ENCODE measurements around the gene RGS19.

The RGS19 gene

DNA sequence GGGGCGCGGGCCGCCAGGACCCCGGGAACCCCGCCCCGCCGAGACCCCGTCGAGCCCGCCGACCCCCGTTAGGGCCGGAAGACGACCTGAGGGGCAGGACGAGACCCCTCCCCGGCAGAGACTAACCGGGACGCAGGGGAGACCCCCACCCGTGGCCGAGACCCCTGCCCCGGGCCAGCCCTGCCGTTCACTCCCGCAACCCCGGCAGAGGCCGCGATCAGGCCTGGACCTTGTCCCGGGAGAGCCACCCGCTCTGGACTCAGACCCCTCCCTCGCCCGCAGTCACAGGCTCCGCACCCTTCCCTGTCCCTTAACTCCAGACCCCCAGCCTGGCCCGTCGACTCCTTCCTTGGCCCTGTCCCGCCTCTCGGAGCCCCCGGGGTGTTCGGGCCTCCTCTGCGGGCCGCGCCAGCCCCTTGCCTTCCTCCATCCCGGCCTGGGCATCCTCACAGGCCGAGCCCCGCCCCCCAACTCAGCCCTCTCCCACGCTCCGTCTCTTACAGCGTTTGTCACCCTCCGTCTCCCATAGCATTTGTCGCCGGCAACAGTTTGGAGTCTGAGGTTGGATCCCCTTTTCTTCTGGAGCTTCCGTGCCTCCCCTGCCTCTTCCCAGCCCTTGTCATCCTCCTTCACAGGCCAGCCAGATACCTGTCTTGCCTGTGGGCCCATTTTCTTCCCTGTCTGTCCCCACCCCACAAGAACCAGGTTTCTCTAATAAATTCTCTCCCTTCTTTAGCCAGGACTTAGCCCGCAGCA, 15.8 kb downstream of the RGS19 start:
- DNase-seq (ENCODE audit: low spot score), result no peak

GRCh38 chr20:64062596-64063388, 16.5 kb downstream of the RGS19 start, which contains the start of gene TCEA2:
Gene TCEA2, plus strand, starts transcription at chr20:64063198. Its CDS starts 115 bp downstream, at chr20:64063313.
- peak; percentile 93 for DNase-seq (ENCODE audit: low spot score)

GRCh38 chr20:64062276-64062595, 17.1 kb downstream of the RGS19 start:
- DNase-seq (ENCODE audit: low spot score), result no peak

GRCh38 chr20:64058536-64058935, 20.8 kb downstream of the RGS19 start:
- DNase-seq (ENCODE audit: low spot score), result peak; percentile 55

GRCh38 chr20:64057628-64058498, 21.5 kb downstream of the RGS19 start:
- DNase-seq (ENCODE audit: low spot score), result peak; percentile 80

- DNase-seq (ENCODE audit: low spot score), result peak; percentile 61
These were observed 22.3 kb downstream of the RGS19 start for GRCh38 chr20:64056889-64057627.

DNA sequence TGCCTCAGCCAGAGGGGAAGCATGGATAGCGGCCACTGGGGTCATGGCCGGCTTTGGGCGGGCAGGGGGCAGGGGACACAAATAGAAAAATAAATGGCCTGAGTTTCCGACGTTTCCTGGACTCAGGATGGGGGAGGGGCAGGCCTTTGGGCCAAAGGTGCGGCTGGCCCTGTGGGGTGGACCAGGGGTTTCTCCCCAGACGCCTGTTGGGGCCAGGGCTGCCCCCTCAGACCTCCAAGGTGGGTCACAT, 22.8 kb downstream of the RGS19 start:
- DNase-seq (ENCODE audit: low spot score), result no peak

GRCh38 chr20:64055893-64056638, 23.3 kb downstream of the RGS19 start:
- DNase-seq (ENCODE audit: low spot score), result no peak

- DNase-seq (ENCODE audit: low spot score), result no peak
These were observed 23.9 kb downstream of the RGS19 start for GRCh38 chr20:64055396-64055892.

- DNase-seq (ENCODE audit: low spot score), result peak; percentile 50
These were observed 25.3 kb downstream of the RGS19 start for GRCh38 chr20:64053841-64054661.

GRCh38 chr20:64052987-64053840, 26.1 kb downstream of the RGS19 start:
- DNase-seq (ENCODE audit: low spot score), result no peak

DNA sequence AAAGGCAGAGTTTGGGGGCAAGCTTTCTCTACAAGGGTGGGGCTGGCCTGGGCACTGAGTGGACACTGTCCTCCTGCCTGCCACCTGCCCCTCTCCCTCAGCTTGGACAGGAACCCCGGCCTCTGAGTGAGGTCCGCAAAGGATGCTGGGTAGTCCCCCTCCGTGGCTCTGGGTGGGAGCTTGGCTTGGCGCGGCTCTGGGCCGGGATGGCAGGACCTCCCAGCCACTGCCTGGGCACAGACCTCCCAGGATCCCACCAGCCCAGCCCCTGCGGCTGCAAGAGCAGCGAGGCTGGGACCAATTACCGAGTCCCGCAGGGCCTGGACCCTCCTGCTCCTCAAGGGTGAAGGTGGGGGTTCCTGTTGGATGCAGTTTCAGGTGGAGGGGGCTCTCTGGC, 27.0 kb downstream of the RGS19 start:
- no peak for DNase-seq (ENCODE audit: low spot score)

DNA sequence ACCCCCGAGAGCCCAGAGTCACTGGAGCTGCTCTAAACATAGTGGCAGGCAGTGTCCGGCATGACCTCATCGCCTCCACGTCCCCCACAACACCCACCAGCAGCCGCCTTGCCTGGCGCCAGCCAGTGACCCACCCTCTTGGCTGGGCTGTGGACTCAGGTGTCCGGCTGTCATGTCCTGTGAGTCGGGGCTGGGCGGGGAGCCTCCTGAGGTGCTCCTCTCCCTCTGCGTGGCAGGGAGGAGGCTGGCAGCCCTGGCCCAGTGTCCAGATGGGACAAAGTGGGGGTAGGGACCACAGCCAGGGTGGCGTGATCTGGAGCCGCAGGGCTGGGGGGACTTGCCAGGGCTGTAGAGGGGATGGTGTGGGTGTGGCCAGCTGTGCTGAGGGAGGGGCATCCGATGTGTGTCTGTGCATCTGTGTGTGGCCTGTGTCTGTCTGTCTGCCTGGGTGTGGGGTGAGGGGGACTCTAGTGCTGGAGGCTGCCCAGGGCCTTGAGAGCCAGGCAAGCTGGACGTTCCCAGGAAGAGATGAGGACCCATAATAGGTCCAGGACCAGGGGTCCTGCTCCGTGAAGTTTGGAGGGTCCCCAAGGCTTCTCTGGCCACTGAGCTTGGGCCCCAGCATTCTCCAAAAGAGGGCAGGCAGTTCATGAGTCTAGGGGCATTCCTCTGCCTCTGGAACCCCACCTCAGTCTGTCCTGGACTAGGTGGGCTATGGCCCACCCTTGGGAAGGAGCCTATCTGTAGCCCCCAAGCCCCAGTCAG, 27.6 kb downstream of the RGS19 start:
- no peak for DNase-seq (ENCODE audit: low spot score)

GRCh38 chr20:64051033-64051452, 28.3 kb downstream of the RGS19 start:
- DNase-seq (ENCODE audit: low spot score), result no peak

DNA sequence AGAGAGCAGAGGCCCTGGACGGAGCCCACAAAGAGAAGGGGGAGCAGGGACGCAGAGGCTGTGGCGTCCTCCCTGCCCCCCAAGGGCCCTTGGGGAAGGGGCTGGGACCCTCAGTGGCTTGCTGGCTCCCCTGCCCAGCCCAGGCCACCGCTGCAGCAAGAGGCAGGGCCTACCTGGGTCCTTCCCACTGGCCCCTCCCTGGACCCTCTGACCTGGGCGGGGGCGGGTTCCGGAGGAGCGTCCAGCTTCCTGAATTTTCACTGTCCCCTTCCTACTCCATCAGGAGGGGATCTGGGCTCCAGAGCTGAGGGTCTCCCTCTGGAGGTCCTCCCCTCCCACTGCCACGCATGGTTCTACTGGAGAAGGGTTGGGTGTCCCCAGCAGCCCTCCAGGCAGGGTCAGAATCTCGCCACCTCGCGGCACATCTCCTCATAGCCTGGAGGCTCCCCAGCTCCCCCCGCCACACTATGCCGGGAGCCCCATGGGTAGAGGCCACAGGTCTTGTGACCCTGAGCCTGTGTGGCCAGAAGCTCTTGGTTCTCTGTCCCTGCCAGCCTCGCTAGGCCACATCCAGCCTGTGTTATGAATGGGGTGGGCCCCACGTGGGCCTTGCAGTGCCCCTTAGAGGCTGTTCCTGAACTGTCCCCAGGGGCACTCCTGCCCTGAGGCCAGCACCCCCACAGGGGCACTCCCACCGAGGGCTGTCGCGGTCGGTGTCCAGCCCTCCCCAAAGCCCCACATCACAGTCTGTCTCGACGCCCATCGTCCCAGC, 28.9 kb downstream of the RGS19 start:
- no peak for DNase-seq (ENCODE audit: low spot score)

GRCh38 chr20:64049878-64050260, 29.4 kb downstream of the RGS19 start:
- no peak for DNase-seq (ENCODE audit: low spot score)

DNA sequence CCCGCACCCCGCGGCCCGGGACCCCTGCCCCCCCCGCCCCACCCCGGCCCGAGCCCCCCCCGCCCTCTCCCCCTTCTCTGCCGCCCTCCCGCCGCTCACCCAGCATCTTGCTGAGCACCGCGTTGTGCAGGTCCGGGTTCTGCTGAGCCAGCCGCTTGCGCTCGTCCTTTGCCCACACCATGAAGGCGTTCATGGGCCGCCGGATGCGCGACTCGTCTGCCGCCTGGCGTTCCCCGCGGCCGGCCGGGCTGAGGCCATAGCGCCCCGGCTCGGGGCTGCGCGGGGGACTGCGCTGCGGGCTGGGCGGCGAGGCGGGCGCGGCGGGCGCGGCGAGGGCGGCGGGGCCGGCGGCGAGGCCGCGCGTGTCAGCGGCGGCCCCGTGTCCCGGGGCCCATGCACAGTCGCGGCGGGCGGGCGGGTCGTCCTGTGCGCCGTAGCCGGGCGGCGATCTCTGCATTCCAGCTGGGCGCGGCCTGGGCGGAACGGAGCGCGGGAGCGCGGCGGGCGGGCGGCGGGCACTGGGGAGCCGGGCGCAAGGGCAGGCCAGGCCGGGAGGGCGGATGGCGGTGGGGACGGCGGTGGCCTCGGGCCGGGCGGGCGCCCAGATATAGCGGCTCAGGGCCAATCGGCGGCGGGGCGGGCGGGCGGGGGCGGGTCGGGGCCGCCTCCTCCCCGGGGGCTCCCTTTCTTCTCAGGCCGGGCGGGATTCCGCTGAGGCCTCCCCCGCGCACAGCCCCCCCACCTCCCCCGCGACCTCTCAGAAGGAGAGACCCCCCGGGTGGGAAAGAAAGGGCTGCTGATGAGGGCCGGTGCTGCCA, 30.0 kb downstream of the RGS19 start, which contains the start of gene SOX18:
SOX18 (minus strand) TSS at position 580 of the 818 bp plus-strand sequence; CDS start at position 457, 123 bp downstream.
- no peak for DNase-seq (ENCODE audit: low spot score)

All from NAMALWA (cell line).